Measurements from ENCODE around the gene TMEM52. TPM values are rescaled to one million over a fixed set of nuclear protein-coding genes. Genes with fewer than 3 reads are reported as not detected.

Gene TMEM52
- total RNA-seq, 1 experiment from 2014 or later, result 6.4 TPM

DNA sequence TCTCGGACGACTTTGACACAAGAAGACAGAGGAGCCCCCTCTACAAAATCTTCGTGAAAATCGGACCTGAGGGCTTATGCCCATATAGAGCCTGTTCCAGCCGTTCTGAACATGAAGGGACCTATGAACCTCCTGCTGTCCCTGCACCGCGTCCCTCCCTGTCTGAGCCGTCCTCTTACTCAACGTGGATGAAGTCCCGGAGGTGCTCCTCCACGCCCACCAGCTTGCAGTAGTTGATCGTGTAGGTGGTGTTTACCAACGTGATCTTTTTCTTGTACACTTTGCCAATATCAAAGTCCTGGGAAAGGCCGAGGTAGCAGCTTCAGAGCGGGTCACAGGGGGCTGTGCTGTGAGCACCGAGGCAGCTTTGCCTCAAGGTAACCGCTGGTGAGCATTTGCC is 44.5 kb upstream of the TMEM52 start:
- CTCF ChIA-PET, result no interaction called here
- H3K9me3 Mint-ChIP-seq (ENCODE audit: unreplicated experiment), result no peaks in the 10 kb centered on the region
- Histone ChIP-seq H3K27me3 (replicated peaks; ENCODE audit: control insufficient read depth, insufficient read depth, low read length) (no peaks in the 10 kb centered on the region), H3K4me1 (0 out of 2 replicates have a peak, but pooled peaks cover 6% of the 10 kb centered on the region), H3K4me3 (ENCODE audit: low read depth, low read length) (no peak overlapping the region), H3K9me3 (no peaks in the 10 kb centered on the region), H3K36me3 (ENCODE audit: control insufficient read depth, insufficient read depth, low read length) (no peaks in the 10 kb centered on the region)
- H3K27ac Mint-ChIP-seq (ENCODE audit: unreplicated experiment), result no peak overlapping the region
- intact Hi-C loops (cut with micrococcal nuclease; ENCODE audit: unreplicated experiment), result no loop called here
- no peaks in the 10 kb centered on the region for H3K36me3 Mint-ChIP-seq (ENCODE audit: insufficient read depth, unreplicated experiment)
- H3K4me3 Mint-ChIP-seq (ENCODE audit: unreplicated experiment), result no peak overlapping the region
- BruUV-seq (replicated peaks), result no TSS peak
- H3K27me3 Mint-ChIP-seq (ENCODE audit: insufficient read depth, unreplicated experiment), result peaks cover 5% of the 10 kb centered on the region
- POLR2A ChIA-PET, result no interaction called here
- DNase-seq, result no peak
- TF ChIP-seq, protein P1, sequence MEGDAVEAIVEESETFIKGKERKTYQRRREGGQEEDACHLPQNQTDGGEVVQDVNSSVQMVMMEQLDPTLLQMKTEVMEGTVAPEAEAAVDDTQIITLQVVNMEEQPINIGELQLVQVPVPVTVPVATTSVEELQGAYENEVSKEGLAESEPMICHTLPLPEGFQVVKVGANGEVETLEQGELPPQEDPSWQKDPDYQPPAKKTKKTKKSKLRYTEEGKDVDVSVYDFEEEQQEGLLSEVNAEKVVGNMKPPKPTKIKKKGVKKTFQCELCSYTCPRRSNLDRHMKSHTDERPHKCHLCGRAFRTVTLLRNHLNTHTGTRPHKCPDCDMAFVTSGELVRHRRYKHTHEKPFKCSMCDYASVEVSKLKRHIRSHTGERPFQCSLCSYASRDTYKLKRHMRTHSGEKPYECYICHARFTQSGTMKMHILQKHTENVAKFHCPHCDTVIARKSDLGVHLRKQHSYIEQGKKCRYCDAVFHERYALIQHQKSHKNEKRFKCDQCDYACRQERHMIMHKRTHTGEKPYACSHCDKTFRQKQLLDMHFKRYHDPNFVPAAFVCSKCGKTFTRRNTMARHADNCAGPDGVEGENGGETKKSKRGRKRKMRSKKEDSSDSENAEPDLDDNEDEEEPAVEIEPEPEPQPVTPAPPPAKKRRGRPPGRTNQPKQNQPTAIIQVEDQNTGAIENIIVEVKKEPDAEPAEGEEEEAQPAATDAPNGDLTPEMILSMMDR (IDR thresholded peaks at IDR 0.05; ENCODE audit: insufficient read depth in 1 of 2, low read depth in 1 of 2, low read length in 1 of 2, severe bottlenecking in 1 of 2, unreplicated experiment in 1 of 2), result no peak
- H3K4me1 Mint-ChIP-seq (ENCODE audit: low read depth, unreplicated experiment), result no peaks in the 10 kb centered on the region

DNA sequence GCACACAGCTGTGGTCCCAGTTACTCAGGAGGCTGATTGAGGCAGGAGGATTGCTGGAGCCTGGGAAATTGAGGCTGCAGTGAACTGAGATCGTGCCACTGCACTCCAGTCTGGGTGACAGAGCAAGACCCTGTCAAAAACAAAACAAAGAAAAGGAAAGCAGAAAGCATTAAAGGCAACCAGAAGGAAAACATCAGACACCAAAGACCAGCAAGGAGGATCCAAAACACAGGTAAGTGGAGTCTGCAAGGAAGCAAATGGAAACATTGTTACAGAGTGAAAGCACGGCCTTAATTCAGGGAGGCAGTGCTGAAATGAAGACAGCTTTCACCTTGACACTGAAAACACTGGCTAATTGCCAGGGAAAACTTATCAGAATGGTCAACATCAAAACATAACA is 43.7 kb upstream of the TMEM52 start:
- TF ChIP-seq, protein P1 (IDR thresholded peaks at IDR 0.05; ENCODE audit: insufficient read depth in 1 of 2, low read depth in 1 of 2, low read length in 1 of 2, severe bottlenecking in 1 of 2, unreplicated experiment in 1 of 2), result no peak
- Histone ChIP-seq H3K4me3 (ENCODE audit: low read depth, low read length) (no peak overlapping the region), H3K9me3 (no peaks in the 10 kb centered on the region), H3K27me3 (replicated peaks; ENCODE audit: control insufficient read depth, insufficient read depth, low read length) (no peaks in the 10 kb centered on the region), H3K4me1 (0 out of 2 replicates have a peak, but pooled peaks cover 6% of the 10 kb centered on the region), H3K36me3 (ENCODE audit: control insufficient read depth, insufficient read depth, low read length) (no peaks in the 10 kb centered on the region)
- no peaks in the 10 kb centered on the region for H3K9me3 Mint-ChIP-seq (ENCODE audit: unreplicated experiment)
- DNase-seq, result no peak
- no peak overlapping the region for H3K4me3 Mint-ChIP-seq (ENCODE audit: unreplicated experiment)
- intact Hi-C loops (cut with micrococcal nuclease; ENCODE audit: unreplicated experiment), result no loop called here
- H3K36me3 Mint-ChIP-seq (ENCODE audit: insufficient read depth, unreplicated experiment), result no peaks in the 10 kb centered on the region
- no TSS peak for BruUV-seq (replicated peaks)
- H3K27ac Mint-ChIP-seq (ENCODE audit: unreplicated experiment), result no peak overlapping the region
- no peaks in the 10 kb centered on the region for H3K4me1 Mint-ChIP-seq (ENCODE audit: low read depth, unreplicated experiment)
- peaks cover 2% of the 10 kb centered on the region for H3K27me3 Mint-ChIP-seq (ENCODE audit: insufficient read depth, unreplicated experiment)
- CTCF ChIA-PET, result interaction anchor here (0.6 to 3.2 kb wide), 2 partner anchors 82 to 310 kb away, joined by 4 to 30 read pairs; no protein-coding TSS in a partner anchor
- POLR2A ChIA-PET, result no interaction called here

GRCh38 chr1:1960480-1961196 is 41.6 kb upstream of the TMEM52 start:
- H3K9me3 ChIP-seq, result no peaks in the 10 kb centered on the region
- BruUV-seq (replicated peaks), result no TSS peak
- TF ChIP-seq, protein P1 (IDR thresholded peaks at IDR 0.05; ENCODE audit: insufficient read depth in 1 of 2, low read depth in 1 of 2, low read length in 1 of 2, severe bottlenecking in 1 of 2, unreplicated experiment in 1 of 2), result no peak
- no peak overlapping the region for H3K4me3 ChIP-seq (ENCODE audit: low read depth, low read length)
- Mint-ChIP-seq H3K4me3 (ENCODE audit: unreplicated experiment) (no peak overlapping the region), H3K27me3 (ENCODE audit: insufficient read depth, unreplicated experiment) (no peaks in the 10 kb centered on the region), H3K9me3 (ENCODE audit: unreplicated experiment) (no peaks in the 10 kb centered on the region), H3K36me3 (ENCODE audit: insufficient read depth, unreplicated experiment) (no peaks in the 10 kb centered on the region), H3K27ac (ENCODE audit: unreplicated experiment) (no peak overlapping the region), H3K4me1 (ENCODE audit: low read depth, unreplicated experiment) (no peaks in the 10 kb centered on the region)
- POLR2A ChIA-PET, result no interaction called here
- no peak for DNase-seq
- no peaks in the 10 kb centered on the region for H3K36me3 ChIP-seq (ENCODE audit: control insufficient read depth, insufficient read depth, low read length)
- intact Hi-C loops (cut with micrococcal nuclease; ENCODE audit: unreplicated experiment), result loop anchor here (1.0 kb wide), 1 partner anchor 86 kb away; no protein-coding TSS in a partner anchor
- H3K4me1 ChIP-seq, result 0 out of 2 replicates have a peak, but pooled peaks cover 6% of the 10 kb centered on the region
- no peaks in the 10 kb centered on the region for H3K27me3 ChIP-seq (replicated peaks; ENCODE audit: control insufficient read depth, insufficient read depth, low read length)
- CTCF ChIA-PET, result interaction anchor here (0.7 to 3.2 kb wide), 4 partner anchors 16 to 86 kb away, joined by 3 to 30 read pairs (median 6); no protein-coding TSS in a partner anchor

All from Caco-2 (cell line).